ENCODE measurements around the gene ALKBH7. TPM values are rescaled to one million over a fixed set of nuclear protein-coding genes. Genes with fewer than 3 reads are reported as not detected.

The ALKBH7 gene
- total RNA-seq, 4 donors from 2014 or later: 55.2 to 109 (median 71.8) TPM

DNA sequence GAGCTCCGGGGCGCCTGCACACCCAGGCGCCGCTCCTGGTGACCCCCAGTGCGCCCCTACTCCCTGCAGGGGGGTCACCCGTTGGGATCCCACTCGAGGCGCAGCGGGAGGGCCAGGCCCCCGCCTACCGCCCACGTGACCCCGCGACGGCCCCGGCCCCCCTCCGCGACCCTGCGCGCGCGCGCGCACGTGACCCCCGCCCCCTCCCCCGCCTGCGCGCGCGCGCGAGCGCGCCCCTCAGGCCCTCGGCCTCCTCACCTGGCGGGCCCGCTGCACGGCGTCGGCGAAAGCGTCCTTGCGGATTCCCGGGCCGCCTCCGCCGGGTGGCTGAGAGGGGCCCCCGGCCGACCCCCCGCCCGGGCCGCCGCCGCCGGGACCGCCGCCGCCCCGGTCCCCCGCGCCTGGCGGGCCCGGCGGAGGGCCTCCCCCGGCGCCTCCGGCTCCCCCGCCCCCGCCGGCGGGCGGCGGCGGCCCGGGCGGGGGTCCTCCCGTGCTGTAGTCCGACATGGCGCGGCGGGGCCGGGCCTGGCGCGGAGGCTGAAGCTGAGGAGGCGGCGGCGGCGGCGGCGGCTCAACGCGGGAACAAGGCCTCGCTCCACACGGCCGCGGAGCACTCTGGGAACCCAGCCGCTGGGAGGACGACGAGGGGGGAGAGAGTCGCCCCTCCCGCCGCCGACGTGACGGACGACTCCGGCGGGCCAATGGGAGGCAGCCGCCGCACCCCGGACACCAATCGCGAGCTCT, 51.8 kb downstream of the ALKBH7 start, which contains the start of gene KHSRP:
Gene KHSRP (minus strand): TSS at position 617 of the 744 bp plus-strand sequence. CDS start 110 bp downstream, at position 507.
- Histone ChIP-seq H3K36me3 (peaks cover 7 to 33% (median 28%) of the 10 kb centered on the region in 4 donors), H3K4me1 (peaks cover 28 to 48% (median 42%) of the 10 kb centered on the region in 4 donors), H3K9me3 (no peaks in the 10 kb centered on the region), H3K4me3 (peak within 1 kb of the TSS; percentile 76 to 87 (median 84)), H3K27me3 (no peaks in the 10 kb centered on the region), H3K27ac (replicated peaks in 1 of 4) (peak within 1 kb of the TSS; percentile 84 to 94 (median 90))
- TF ChIP-seq POLR2A (IDR thresholded peaks at IDR 0.05; ENCODE audit: low read depth): no peak
- TF ChIP-seq EP300 (IDR thresholded peaks at IDR 0.05): no peak
- peak in 1 of 3 experiments; percentile 27 for TF ChIP-seq CTCF (IDR thresholded peaks at IDR 0.05)
- TF ChIP-seq POLR2AphosphoS5 (IDR thresholded peaks at IDR 0.05): peak; percentile 87 to 94
- no peak for DNase-seq (ENCODE audit: extremely low spot score)
- intact Hi-C loops (cut with DNase I): no loop called here
- WGBS: 1% methylated on average over 62 of the region's 114 CpGs

Small RNAs within 50 kb of the gene (small RNA-seq; reads per million reads assigned to genes)
- gene MIR6790 (0 to 0.08 (median 0) reads per million in 3 donors), gene MIR6885 (0 to 0.08 (median 0) reads per million in 3 donors)

Other genes starting within 250 kb of the ALKBH7 start
- gene ACSBG2, start 237.1 kb upstream of the ALKBH7 start, total RNA-seq: under 1 TPM; 0.42 to 0.86 (median 0.60) TPM
- 10 to 100 TPM; 21.5 to 46.9 (median 33.4) TPM for gene MLLT1, start 92.8 kb upstream of the ALKBH7 start, total RNA-seq
- not detected for gene ACER1, start 39.2 kb upstream of the ALKBH7 start, total RNA-seq
- gene CLPP, start 11.3 kb upstream of the ALKBH7 start, total RNA-seq: 100 to 1,000 TPM in 2 of 4 donors, 10 to 100 TPM in 2; 77.2 to 111 (median 94.2) TPM
- gene PSPN, start 3.1 kb downstream of the ALKBH7 start, total RNA-seq: 1 to 10 TPM; 1.3 to 3.7 (median 2.4) TPM
- gene GTF2F1, start 20.4 kb downstream of the ALKBH7 start, total RNA-seq: 10 to 100 TPM; 43.6 to 61.0 (median 56.8) TPM
- 100 to 1,000 TPM; 105 to 202 (median 148) TPM for gene KHSRP, start 52.0 kb downstream of the ALKBH7 start, total RNA-seq
- gene SLC25A41, start 61.0 kb downstream of the ALKBH7 start, total RNA-seq: 1 to 10 TPM in 1 of 4 donors, under 1 TPM in 2, not detected in 1; 0.32 to 2.4 (median 0.66) TPM
- 100 to 1,000 TPM; 215 to 412 (median 315) TPM for gene SLC25A23, start 87.0 kb downstream of the ALKBH7 start, total RNA-seq
- 1 to 10 TPM in 3 of 4 donors, not detected in 1; 1.8 to 2.7 (median 2.4) TPM for gene CRB3, start 91.5 kb downstream of the ALKBH7 start, total RNA-seq
- 1 to 10 TPM in 2 of 4 donors, under 1 TPM in 2; 0.13 to 2.8 (median 1.1) TPM for gene DENND1C, start 109.0 kb downstream of the ALKBH7 start, total RNA-seq
- 1 to 10 TPM; 1.7 to 4.7 (median 3.4) TPM for gene TUBB4A, start 129.5 kb downstream of the ALKBH7 start, total RNA-seq
- 1 to 10 TPM in 1 of 4 donors, under 1 TPM in 2, not detected in 1; 0.29 to 2.7 (median 0.45) TPM for gene TNFSF9, start 158.2 kb downstream of the ALKBH7 start, total RNA-seq
- under 1 TPM in 2 of 4 donors, not detected in 2; 0.52 to 0.84 TPM for gene CD70, start 218.4 kb downstream of the ALKBH7 start, total RNA-seq